ENCODE measurements around the gene FIG4. TPM values are rescaled to one million over a fixed set of nuclear protein-coding genes. Genes with fewer than 3 reads are reported as not detected.

The FIG4 gene
- total RNA-seq, 1 experiment from 2014 or later = 15.7 TPM

DNA sequence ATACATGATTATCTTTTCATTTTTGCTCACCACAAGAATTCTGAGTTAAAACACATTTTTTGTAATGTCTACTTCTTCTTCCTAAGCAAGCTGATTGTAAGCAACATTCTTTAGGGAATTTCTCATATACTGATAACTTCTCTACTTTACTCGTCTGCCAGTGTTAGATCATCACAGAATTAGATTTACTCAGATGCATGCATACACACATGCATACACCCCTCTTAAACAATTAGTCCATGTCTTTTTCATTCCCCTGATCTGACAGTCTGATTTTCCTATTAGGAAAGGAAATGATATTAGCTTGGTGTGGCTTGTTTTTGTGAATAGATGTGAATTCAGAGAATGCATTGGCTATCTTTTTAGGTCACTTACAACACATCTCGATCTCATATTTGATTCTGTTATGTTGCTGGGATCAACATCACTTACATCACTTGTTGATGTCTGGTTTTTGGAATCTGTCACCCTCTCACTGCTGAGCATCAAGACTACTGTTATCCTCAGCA is 91.4 kb downstream of the FIG4 start:
- Histone ChIP-seq H3K36me3 (ENCODE audit: control insufficient read depth in 1 of 2, insufficient read depth in 2 of 2, low read length in 2 of 2) (no peaks in the 10 kb centered on the region), H3K4me1 (ENCODE audit: control insufficient read depth in 1 of 2, insufficient read depth in 2 of 2, low read length in 2 of 2) (no peaks in the 10 kb centered on the region), H3K27me3 (ENCODE audit: insufficient read depth, low read length) (no peaks in the 10 kb centered on the region), H3K9ac (ENCODE audit: low read length) (no peak overlapping the region), H3K4me2 (ENCODE audit: low read length) (no peak overlapping the region), H3K27ac (ENCODE audit: low read depth, low read length) (no peak overlapping the region), H3K9me2 (ENCODE audit: insufficient read depth) (no peaks in the 10 kb centered on the region), H3K4me3 (replicated peaks in 1 of 2; ENCODE audit: low read depth in 1 of 2, low read length in 2 of 2) (no peak overlapping the region), H3K79me2 (ENCODE audit: insufficient read depth, low read length) (no peaks in the 10 kb centered on the region), H3K9me3 (ENCODE audit: control insufficient read depth in 1 of 2, insufficient read depth in 1 of 2, low read depth in 1 of 2, low read length in 2 of 2) (no peaks in the 10 kb centered on the region), H4K20me1 (ENCODE audit: insufficient read depth) (no peaks in the 10 kb centered on the region), H2AFZ (ENCODE audit: low read depth, low read length, poor library complexity, severe bottlenecking) (no peak overlapping the region)
- ChIA-PET RAD21 (ENCODE audit: low non-redundant PET in 1 of 2, low total read pairs in 2 of 2, uncharacterized antibody in 2 of 2, unreplicated experiment in 2 of 2) (no interaction called here), CTCF (no interaction called here), POLR2A (no interaction called here)
- no peak for ATAC-seq
- BruUV-seq (replicated peaks) = no TSS peak
- DNase-seq (ENCODE audit: low read depth, low spot score) = no peak
- intact Hi-C loops (cut with micrococcal nuclease) = no loop called here
- no peak for TF ChIP-seq POLR2A (IDR thresholded peaks at IDR 0.05; ENCODE audit: borderline replicate concordance, extremely low read depth, insufficient read depth, insufficient read length)
- TF ChIP-seq, protein P1, sequence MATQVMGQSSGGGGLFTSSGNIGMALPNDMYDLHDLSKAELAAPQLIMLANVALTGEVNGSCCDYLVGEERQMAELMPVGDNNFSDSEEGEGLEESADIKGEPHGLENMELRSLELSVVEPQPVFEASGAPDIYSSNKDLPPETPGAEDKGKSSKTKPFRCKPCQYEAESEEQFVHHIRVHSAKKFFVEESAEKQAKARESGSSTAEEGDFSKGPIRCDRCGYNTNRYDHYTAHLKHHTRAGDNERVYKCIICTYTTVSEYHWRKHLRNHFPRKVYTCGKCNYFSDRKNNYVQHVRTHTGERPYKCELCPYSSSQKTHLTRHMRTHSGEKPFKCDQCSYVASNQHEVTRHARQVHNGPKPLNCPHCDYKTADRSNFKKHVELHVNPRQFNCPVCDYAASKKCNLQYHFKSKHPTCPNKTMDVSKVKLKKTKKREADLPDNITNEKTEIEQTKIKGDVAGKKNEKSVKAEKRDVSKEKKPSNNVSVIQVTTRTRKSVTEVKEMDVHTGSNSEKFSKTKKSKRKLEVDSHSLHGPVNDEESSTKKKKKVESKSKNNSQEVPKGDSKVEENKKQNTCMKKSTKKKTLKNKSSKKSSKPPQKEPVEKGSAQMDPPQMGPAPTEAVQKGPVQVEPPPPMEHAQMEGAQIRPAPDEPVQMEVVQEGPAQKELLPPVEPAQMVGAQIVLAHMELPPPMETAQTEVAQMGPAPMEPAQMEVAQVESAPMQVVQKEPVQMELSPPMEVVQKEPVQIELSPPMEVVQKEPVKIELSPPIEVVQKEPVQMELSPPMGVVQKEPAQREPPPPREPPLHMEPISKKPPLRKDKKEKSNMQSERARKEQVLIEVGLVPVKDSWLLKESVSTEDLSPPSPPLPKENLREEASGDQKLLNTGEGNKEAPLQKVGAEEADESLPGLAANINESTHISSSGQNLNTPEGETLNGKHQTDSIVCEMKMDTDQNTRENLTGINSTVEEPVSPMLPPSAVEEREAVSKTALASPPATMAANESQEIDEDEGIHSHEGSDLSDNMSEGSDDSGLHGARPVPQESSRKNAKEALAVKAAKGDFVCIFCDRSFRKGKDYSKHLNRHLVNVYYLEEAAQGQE (IDR thresholded peaks at IDR 0.05; ENCODE audit: low read depth) = no peak
- no peak for TF ChIP-seq CEBPB (IDR thresholded peaks at IDR 0.05; ENCODE audit: low read depth)

DNA sequence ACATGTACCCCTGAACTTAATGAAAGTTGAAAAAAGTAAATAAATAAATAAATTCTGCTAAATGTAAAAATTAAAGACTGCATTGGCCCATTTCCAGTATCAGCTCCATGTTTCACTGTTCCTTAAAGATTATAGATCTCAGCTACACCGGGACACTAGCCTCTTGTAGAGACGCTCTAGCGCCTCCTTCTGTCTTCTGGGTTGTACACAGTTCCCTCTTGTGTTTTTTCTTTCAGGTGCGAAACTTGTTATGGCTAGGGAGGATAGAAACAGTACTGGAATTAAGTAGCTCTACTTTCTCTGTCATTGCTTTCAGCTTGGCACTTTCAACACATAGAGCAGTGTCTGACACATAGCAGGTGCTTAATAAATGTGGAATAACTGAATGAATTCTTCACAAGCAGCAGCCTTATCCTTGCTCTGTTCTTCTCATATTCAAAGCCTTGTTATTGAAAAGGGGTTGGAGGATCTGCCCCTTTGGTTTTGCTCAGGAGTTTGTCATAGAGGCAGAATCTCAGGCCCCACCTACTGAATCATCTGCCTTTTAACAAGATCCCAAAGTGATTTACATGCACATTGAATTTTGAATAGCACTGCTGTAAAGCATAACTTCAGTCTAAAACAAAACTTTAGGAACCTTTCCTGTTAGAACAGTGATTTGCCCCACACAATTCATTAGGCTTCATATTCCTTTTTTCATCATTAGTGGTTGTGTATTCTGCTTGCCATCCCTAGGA is 92.3 kb downstream of the FIG4 start:
- BruUV-seq (replicated peaks) = no TSS peak
- ChIA-PET RAD21 (ENCODE audit: low non-redundant PET in 1 of 2, low total read pairs in 2 of 2, uncharacterized antibody in 2 of 2, unreplicated experiment in 2 of 2) (no interaction called here), POLR2A (no interaction called here), CTCF (no interaction called here)
- intact Hi-C loops (cut with micrococcal nuclease) = no loop called here
- Histone ChIP-seq H3K4me2 (ENCODE audit: low read length) (no peak overlapping the region), H3K9ac (ENCODE audit: low read length) (no peak overlapping the region), H3K36me3 (ENCODE audit: control insufficient read depth in 1 of 2, insufficient read depth in 2 of 2, low read length in 2 of 2) (no peaks in the 10 kb centered on the region), H3K4me1 (ENCODE audit: control insufficient read depth in 1 of 2, insufficient read depth in 2 of 2, low read length in 2 of 2) (no peaks in the 10 kb centered on the region), H3K9me3 (ENCODE audit: control insufficient read depth in 1 of 2, insufficient read depth in 1 of 2, low read depth in 1 of 2, low read length in 2 of 2) (no peaks in the 10 kb centered on the region), H4K20me1 (ENCODE audit: insufficient read depth) (no peaks in the 10 kb centered on the region), H2AFZ (ENCODE audit: low read depth, low read length, poor library complexity, severe bottlenecking) (no peak overlapping the region), H3K27ac (ENCODE audit: low read depth, low read length) (no peak overlapping the region), H3K27me3 (ENCODE audit: insufficient read depth, low read length) (no peaks in the 10 kb centered on the region), H3K9me2 (ENCODE audit: insufficient read depth) (no peaks in the 10 kb centered on the region), H3K4me3 (replicated peaks in 1 of 2; ENCODE audit: low read depth in 1 of 2, low read length in 2 of 2) (no peak overlapping the region), H3K79me2 (ENCODE audit: insufficient read depth, low read length) (no peaks in the 10 kb centered on the region)
- TF ChIP-seq SIN3A (IDR thresholded peaks at IDR 0.05; ENCODE audit: low read depth) = no peak
- TF ChIP-seq, protein P2, sequence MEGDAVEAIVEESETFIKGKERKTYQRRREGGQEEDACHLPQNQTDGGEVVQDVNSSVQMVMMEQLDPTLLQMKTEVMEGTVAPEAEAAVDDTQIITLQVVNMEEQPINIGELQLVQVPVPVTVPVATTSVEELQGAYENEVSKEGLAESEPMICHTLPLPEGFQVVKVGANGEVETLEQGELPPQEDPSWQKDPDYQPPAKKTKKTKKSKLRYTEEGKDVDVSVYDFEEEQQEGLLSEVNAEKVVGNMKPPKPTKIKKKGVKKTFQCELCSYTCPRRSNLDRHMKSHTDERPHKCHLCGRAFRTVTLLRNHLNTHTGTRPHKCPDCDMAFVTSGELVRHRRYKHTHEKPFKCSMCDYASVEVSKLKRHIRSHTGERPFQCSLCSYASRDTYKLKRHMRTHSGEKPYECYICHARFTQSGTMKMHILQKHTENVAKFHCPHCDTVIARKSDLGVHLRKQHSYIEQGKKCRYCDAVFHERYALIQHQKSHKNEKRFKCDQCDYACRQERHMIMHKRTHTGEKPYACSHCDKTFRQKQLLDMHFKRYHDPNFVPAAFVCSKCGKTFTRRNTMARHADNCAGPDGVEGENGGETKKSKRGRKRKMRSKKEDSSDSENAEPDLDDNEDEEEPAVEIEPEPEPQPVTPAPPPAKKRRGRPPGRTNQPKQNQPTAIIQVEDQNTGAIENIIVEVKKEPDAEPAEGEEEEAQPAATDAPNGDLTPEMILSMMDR (IDR thresholded peaks at IDR 0.05 in 2 of 3, conservative IDR thresholded peaks at IDR 0.05 in 1 of 3; ENCODE audit: borderline replicate concordance in 1 of 3, insufficient read depth in 1 of 3, low read depth in 2 of 3, low read length in 2 of 3) = peak in 2 of 3 experiments; percentile 9 to 50; a peak in 3 of 6 replicates
- ATAC-seq (no peak), DNase-seq (ENCODE audit: low read depth, low spot score) (no peak)

All from HCT116 (cell line).